NCI-H1417 treated with DMSO at 0.1 percent for 48 hours (cell line): ENCODE results near the gene ADAMTSL3.
"Not testable (repeated sequence)": the region's sequence is repeated elsewhere in the genome, so short reads cannot be mapped to it uniquely, and the experiment has no call there.

Experiments used
- DNase-seq: peaks from one replicate; lab custom pipeline; 2025; lab: John Stamatoyannopoulos, UW

The ADAMTSL3 gene

GRCh38 chr15:83746231-83746630, 92.3 kb downstream of the ADAMTSL3 start:
- DNase-seq: no peak

GRCh38 chr15:83747050-83747717, 93.3 kb downstream of the ADAMTSL3 start:
- no peak for DNase-seq

GRCh38 chr15:83747718-83748110, 93.8 kb downstream of the ADAMTSL3 start:
- DNase-seq: no peak

GRCh38 chr15:83753872-83754493, 100.1 kb downstream of the ADAMTSL3 start:
- no peak for DNase-seq

GRCh38 chr15:83757291-83757690, 103.4 kb downstream of the ADAMTSL3 start:
- DNase-seq: not testable (repeated sequence)

GRCh38 chr15:83762367-83762766, 108.4 kb downstream of the ADAMTSL3 start:
- no peak for DNase-seq

- DNase-seq: no peak
Measured at GRCh38 chr15:83764201-83764838, 110.4 kb downstream of the ADAMTSL3 start.

GRCh38 chr15:83766339-83766738, 112.4 kb downstream of the ADAMTSL3 start:
- DNase-seq: no peak

- DNase-seq: no peak
Measured at GRCh38 chr15:83767741-83768140, 113.8 kb downstream of the ADAMTSL3 start.

GRCh38 chr15:83769411-83769999, 115.6 kb downstream of the ADAMTSL3 start:
- peak; percentile 27 for DNase-seq

GRCh38 chr15:83775738-83776137, 121.8 kb downstream of the ADAMTSL3 start:
- no peak for DNase-seq

GRCh38 chr15:83776986-83777385, 123.1 kb downstream of the ADAMTSL3 start:
- no peak for DNase-seq

- no peak for DNase-seq
Measured at GRCh38 chr15:83783227-83783626, 129.3 kb downstream of the ADAMTSL3 start.

GRCh38 chr15:83784975-83785374, 131.1 kb downstream of the ADAMTSL3 start:
- DNase-seq: no peak

- no peak for DNase-seq
Measured at GRCh38 chr15:83786336-83786735, 132.4 kb downstream of the ADAMTSL3 start.

GRCh38 chr15:83793069-83793468, 139.1 kb downstream of the ADAMTSL3 start:
- DNase-seq: no peak

- no peak for DNase-seq
Measured at GRCh38 chr15:83794209-83794608, 140.3 kb downstream of the ADAMTSL3 start.

- no peak for DNase-seq
Measured at GRCh38 chr15:83809345-83809744, 155.4 kb downstream of the ADAMTSL3 start.

- no peak for DNase-seq
Measured at GRCh38 chr15:83810110-83810509, 156.2 kb downstream of the ADAMTSL3 start.

GRCh38 chr15:83813682-83814081, 159.8 kb downstream of the ADAMTSL3 start:
- no peak for DNase-seq

- DNase-seq: no peak
Measured at GRCh38 chr15:83815506-83815905, 161.6 kb downstream of the ADAMTSL3 start.

- no peak for DNase-seq
Measured at GRCh38 chr15:83816124-83816883, 162.4 kb downstream of the ADAMTSL3 start.
